Measurements from ENCODE around the gene DDHD1.

DNA sequence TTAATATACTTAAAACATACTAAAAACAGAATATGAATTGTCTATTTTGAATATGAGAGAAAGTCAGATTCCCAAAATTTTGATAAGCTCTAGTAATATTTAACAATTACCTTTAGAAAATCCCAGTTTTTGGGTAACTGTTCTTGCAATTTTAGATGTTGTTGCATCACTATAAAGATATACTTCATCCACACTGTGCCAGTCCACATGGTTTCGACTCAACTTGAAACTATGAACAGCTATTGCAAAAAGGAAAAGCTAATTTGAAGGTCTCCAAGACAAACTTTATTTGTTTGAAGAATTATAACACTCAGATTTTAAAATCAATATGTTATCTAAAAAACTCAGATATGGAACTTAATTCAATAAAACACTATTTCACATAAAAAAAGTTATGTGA, 59.9 kb downstream of the DDHD1 start:
- TF ChIP-seq, protein P1, sequence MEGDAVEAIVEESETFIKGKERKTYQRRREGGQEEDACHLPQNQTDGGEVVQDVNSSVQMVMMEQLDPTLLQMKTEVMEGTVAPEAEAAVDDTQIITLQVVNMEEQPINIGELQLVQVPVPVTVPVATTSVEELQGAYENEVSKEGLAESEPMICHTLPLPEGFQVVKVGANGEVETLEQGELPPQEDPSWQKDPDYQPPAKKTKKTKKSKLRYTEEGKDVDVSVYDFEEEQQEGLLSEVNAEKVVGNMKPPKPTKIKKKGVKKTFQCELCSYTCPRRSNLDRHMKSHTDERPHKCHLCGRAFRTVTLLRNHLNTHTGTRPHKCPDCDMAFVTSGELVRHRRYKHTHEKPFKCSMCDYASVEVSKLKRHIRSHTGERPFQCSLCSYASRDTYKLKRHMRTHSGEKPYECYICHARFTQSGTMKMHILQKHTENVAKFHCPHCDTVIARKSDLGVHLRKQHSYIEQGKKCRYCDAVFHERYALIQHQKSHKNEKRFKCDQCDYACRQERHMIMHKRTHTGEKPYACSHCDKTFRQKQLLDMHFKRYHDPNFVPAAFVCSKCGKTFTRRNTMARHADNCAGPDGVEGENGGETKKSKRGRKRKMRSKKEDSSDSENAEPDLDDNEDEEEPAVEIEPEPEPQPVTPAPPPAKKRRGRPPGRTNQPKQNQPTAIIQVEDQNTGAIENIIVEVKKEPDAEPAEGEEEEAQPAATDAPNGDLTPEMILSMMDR (IDR thresholded peaks at IDR 0.05), result no peak
- TF ChIP-seq FOXM1 (IDR thresholded peaks at IDR 0.05; ENCODE audit: low read depth), result no peak
- TF ChIP-seq YY1 (IDR thresholded peaks at IDR 0.05; ENCODE audit: low read depth), result no peak
- no peak for TF ChIP-seq RAD21 (IDR thresholded peaks at IDR 0.05; ENCODE audit: low read length)
- no peak for TF ChIP-seq RCOR1 (IDR thresholded peaks at IDR 0.05; ENCODE audit: low read length)
- no peak for TF ChIP-seq POLR2AphosphoS5 (IDR thresholded peaks at IDR 0.05; ENCODE audit: low read depth, low read length)
- no peak for TF ChIP-seq SMC3 (IDR thresholded peaks at IDR 0.05; ENCODE audit: low read depth, low read length)

Measured in SK-N-SH (cell line).